Kidney epithelial cell (primary cell): ENCODE measurements around the gene CUL1. TPM values are rescaled to one million over a fixed set of nuclear protein-coding genes. Genes with fewer than 3 reads are reported as not detected.
A peak's percentile ranks its signal among the peaks of the same experiment; 100 is the strongest.

Source experiments
- DNase-seq: peaks from one replicate; pipeline ENCODE4 v3.0.0-alpha.2; 2010; ENCODE audit warnings: low read depth
- H3K27me3 ChIP-seq: 2 replicates; pipeline ENCODE4 v1.6.0; 2011; ENCODE audit warnings: low read length; ENCODE audit not compliant: control insufficient read depth, insufficient read depth
- H3K36me3 ChIP-seq: 2 replicates; pipeline ENCODE4 v1.5.1; 2011; ENCODE audit warnings: low read length; ENCODE audit not compliant: control insufficient read depth, insufficient read depth
- H3K4me3 ChIP-seq: 2 replicates; pipeline ENCODE4 v1.5.1; 2011; ENCODE audit warnings: low read depth, mild to moderate bottlenecking, control low read depth, low read length
- CTCF ChIP-seq: IDR thresholded peaks from 2 replicates; pipeline ENCODE4 v1.5.1; 2011; ENCODE audit warnings: mild to moderate bottlenecking, moderate library complexity, low read length, control low read depth, inconsistent platforms; ENCODE audit not compliant: insufficient read depth, poor library complexity, severe bottlenecking
- total RNA-seq: library from RNA; depleted of rRNA; stranded (reverse); fragments of >200 nt; gene quantifications from 2 replicates; pipeline ENCODE4 v1.2.3, GENCODE V29; 2015

CUL1 gene
- total RNA-seq, 1 donor from 2014 or later: 41.3 TPM

- TF ChIP-seq CTCF: no peak
- peaks cover 3% of the 10 kb centered on the region for H3K36me3 ChIP-seq
- no peak for DNase-seq
- no peak overlapping the region for H3K4me3 ChIP-seq
- H3K27me3 ChIP-seq: no peaks in the 10 kb centered on the region
Observed at GRCh38 chr7:148738737-148739535, 40.2 kb downstream of the CUL1 start.

GRCh38 chr7:148746135-148746534 is 47.4 kb downstream of the CUL1 start:
- no peaks in the 10 kb centered on the region for H3K27me3 ChIP-seq
- no peak for DNase-seq
- TF ChIP-seq CTCF: no peak
- H3K36me3 ChIP-seq: no peaks in the 10 kb centered on the region
- no peak overlapping the region for H3K4me3 ChIP-seq

GRCh38 chr7:148747274-148747673 is 48.6 kb downstream of the CUL1 start:
- DNase-seq: no peak
- Histone ChIP-seq H3K36me3 (no peaks in the 10 kb centered on the region), H3K4me3 (no peak overlapping the region), H3K27me3 (no peaks in the 10 kb centered on the region)
- peak; percentile 29 for TF ChIP-seq CTCF

- Histone ChIP-seq H3K36me3 (no peaks in the 10 kb centered on the region), H3K4me3 (no peak overlapping the region), H3K27me3 (no peaks in the 10 kb centered on the region)
- no peak for TF ChIP-seq CTCF
- DNase-seq: no peak
Observed at GRCh38 chr7:148750442-148751355, 52.0 kb downstream of the CUL1 start.

GRCh38 chr7:148753224-148753623 is 54.5 kb downstream of the CUL1 start:
- TF ChIP-seq CTCF: no peak
- Histone ChIP-seq H3K27me3 (no peaks in the 10 kb centered on the region), H3K36me3 (no peaks in the 10 kb centered on the region), H3K4me3 (no peak overlapping the region)
- no peak for DNase-seq
